GM18517 (cell line): ENCODE results near the gene SNTB2.

ENCODE experiments used
- ATAC-seq: cut with Tn5 transposase; IDR thresholded peaks from one replicate; pipeline ENCODE4 v1.9.1; 2021; ENCODE audit warnings: mild to moderate bottlenecking, moderate library complexity; ENCODE audit not compliant: unreplicated experiment

SNTB2 gene

GRCh38 chr16:69179328-69180010 is 7.5 kb upstream of the SNTB2 start:
- no peak for ATAC-seq

DNA sequence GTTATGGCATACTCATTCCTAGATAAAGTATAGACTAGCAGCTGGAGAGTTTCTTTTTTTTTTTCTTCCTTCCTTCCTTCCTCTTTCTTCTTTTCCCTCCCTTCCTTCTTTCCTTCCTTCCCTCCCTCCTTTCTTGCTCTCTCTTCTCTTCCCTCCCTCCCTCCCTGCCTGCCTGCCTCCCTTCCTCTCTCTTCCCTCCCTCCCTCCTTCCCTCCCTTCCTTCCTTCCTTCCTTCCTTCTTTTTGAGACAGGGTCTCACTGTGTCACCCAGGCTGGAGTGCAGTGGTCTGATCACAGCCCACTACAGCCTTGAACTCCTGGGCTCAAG is 7.0 kb upstream of the SNTB2 start:
- ATAC-seq: no peak

GRCh38 chr16:69182730-69183416 is 4.1 kb upstream of the SNTB2 start:
- no peak for ATAC-seq

DNA sequence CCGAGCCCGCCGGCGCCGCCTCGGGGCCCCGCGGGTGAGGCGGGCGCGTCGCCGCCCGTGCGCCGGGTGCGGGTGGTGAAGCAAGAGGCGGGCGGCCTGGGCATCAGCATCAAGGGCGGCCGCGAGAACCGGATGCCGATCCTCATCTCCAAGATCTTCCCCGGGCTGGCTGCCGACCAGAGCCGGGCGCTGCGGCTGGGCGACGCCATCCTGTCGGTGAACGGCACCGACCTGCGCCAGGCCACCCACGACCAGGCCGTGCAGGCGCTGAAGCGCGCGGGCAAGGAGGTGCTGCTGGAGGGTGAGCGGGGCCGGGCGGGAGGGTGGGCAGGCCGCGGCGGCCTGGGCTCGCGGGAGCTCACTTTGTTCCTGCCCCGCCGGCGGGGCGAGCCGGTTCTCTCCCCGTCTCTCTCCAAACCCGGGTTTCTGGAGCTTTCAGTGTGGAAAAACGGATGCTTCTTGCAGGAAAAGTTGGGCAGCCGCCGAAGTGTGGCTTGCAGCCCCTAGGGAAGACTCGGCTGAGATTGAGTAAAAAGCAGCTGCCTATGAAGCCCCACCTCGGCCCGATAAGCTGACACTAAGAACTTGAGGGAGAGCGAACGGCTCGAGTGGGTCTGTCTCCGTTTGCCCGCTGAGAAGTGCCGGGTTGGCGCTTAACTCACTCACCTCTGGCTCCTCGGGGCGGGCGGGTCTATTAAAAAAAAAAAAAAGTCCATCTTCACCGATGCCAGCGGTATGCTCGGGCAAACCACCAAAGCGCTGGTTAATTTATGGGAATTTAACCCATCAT is 677 bp downstream of the SNTB2 start:
- ATAC-seq: peak; percentile 25

- no peak for ATAC-seq
Observed at GRCh38 chr16:69188236-69188549, 1.2 kb downstream of the SNTB2 start.

DNA sequence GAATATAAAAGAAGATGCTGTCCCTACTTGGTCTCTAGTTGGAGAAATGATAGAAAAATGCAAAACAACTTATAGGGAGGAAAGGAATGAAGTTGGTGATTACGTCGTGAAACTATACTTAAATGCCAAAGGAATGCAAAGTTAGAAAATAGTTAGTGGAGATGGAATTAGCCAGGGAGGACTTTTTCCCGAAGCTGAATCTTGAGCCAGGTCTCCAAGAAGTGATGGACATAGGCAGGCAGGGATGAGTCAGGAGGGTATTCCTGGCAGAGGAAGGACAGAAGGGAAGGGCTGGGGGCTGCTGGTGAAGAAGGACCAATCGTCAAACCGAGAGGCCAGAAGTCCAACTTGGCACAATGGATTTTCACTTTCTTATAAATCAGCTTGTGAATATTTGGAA is 1.8 kb downstream of the SNTB2 start:
- no peak for ATAC-seq

DNA sequence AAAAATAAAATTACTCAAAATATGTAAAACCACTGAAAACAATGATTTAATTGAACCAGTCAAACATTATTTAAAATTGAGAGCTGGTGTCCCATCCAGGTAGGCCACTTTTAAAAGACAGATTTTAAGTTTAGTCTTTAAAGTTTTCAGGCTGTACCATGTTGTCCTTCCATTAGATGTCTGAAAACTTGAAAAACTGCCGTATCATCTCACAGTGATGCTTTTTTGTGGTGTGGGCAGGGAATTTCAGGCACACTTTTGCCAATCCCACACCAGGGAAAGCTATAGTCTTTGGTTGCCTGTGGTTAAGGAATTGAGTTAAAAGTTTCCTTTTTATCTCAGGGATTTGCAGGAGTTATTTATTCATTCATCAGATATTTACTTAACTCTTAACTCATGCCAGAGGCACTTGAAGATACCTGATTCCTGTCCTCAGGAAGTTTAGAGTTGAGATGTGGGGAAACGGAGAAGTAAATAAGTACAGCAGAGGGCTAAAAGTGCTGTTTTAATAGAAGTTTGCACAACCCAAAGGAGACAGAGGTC is 3.2 kb downstream of the SNTB2 start:
- no peak for ATAC-seq

- ATAC-seq: no peak
Observed at GRCh38 chr16:69190598-69190997, 3.6 kb downstream of the SNTB2 start.

DNA sequence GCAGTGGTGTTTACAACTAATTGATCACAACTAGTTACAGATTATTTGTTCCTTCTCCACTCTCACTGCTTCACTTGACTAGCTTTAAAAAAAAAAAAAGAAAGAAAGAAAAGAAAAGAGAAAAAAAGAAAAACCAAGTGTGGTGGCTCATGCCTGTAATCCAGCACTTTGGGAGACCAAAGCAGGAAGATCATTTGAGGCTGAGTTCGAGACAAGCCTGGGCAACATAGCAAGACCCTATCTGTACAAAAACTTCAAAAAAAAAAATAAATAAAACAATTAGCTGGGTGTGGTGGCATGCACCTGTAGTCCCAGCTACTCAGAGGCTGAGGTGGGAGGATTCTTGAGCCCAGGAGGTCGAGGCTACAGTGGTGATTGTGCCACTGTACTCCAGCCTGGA is 4.2 kb downstream of the SNTB2 start:
- no peak for ATAC-seq

- no peak for ATAC-seq
Observed at GRCh38 chr16:69193855-69194254, 6.9 kb downstream of the SNTB2 start.

- no peak for ATAC-seq
Observed at GRCh38 chr16:69194488-69194887, 7.5 kb downstream of the SNTB2 start.

- no peak for ATAC-seq
Observed at GRCh38 chr16:69195369-69196029, 8.5 kb downstream of the SNTB2 start.

DNA sequence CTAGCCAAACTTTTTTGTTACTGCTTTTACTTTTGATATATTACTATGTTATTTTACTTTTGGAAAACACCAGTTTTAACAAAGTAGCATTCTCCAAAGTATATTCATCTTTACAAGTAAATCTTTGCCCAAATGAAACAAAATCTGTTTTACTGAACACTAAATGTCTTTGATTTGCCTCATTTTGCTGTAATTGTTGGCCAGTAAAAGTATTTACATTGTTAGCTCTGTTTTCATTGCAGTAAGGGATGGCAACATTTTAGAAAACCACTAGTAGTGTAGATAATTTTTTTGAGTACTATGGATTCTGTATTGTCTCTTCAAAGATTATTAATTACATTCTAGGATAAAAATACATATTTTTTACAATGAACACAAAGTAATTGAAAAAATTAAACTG is 10.6 kb downstream of the SNTB2 start:
- no peak for ATAC-seq

- ATAC-seq: no peak
Observed at GRCh38 chr16:69199382-69199781, 12.4 kb downstream of the SNTB2 start.

- ATAC-seq: no peak
Observed at GRCh38 chr16:69201291-69201690, 14.3 kb downstream of the SNTB2 start.

GRCh38 chr16:69201787-69202186 is 14.8 kb downstream of the SNTB2 start:
- ATAC-seq: no peak

GRCh38 chr16:69204172-69204571 is 17.2 kb downstream of the SNTB2 start:
- ATAC-seq: no peak

- no peak for ATAC-seq
Observed at GRCh38 chr16:69209735-69210134, 22.8 kb downstream of the SNTB2 start.

- no peak for ATAC-seq
Observed at GRCh38 chr16:69217433-69217832, 30.5 kb downstream of the SNTB2 start.

DNA sequence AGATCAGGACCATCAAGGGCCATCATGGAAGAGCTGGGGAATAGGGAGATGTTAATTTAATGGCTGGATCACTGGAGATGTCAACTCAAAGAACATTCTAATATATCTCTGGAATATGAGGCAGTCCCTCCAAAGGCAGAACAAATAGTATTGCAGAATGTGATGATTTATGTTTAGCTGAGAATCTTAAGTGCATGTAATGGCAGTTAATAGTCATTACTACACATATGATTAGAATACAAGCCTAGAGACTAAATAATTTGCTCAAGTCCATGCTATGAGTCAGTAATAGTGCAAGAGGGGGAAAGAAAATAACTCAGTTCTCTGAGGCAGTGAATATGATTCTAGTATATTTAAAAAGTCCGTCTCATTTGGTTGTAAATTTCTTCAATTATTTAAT is 32.3 kb downstream of the SNTB2 start:
- no peak for ATAC-seq

- no peak for ATAC-seq
Observed at GRCh38 chr16:69223882-69224281, 36.9 kb downstream of the SNTB2 start.
